Stimulated activated CD8-positive, alpha-beta memory T cell treated with anti-CD3 and anti-CD28 coated beads, Interleukin-7, amount 100 ng/mL, for 1 hour (primary cell): ENCODE measurements around the gene CTXND1.
A peak's percentile ranks its signal among the peaks of the same experiment; 100 is the strongest.

Experiments
- DNase-seq, 2 donors: peaks; one replicate each; pipeline ENCODE4 v3.0.0-alpha.2; 2020; ENCODE audit warnings: low read depth in 2 of 2

CTXND1 gene

GRCh38 chr15:80182611-80183261 lies 69.3 kb downstream of the CTXND1 start:
- no peak for DNase-seq

- no peak for DNase-seq
Observed at GRCh38 chr15:80180986-80181385, 71.0 kb downstream of the CTXND1 start.

GRCh38 chr15:80180468-80180867 lies 71.5 kb downstream of the CTXND1 start:
- DNase-seq = no peak

- DNase-seq = no peak
Observed at GRCh38 chr15:80179935-80180334, 72.1 kb downstream of the CTXND1 start.

- DNase-seq = no peak
Observed at GRCh38 chr15:80179025-80179759, 72.8 kb downstream of the CTXND1 start.

GRCh38 chr15:80177156-80177555 lies 74.9 kb downstream of the CTXND1 start:
- DNase-seq = no peak

GRCh38 chr15:80176443-80176842 lies 75.6 kb downstream of the CTXND1 start:
- DNase-seq = no peak

- no peak for DNase-seq
Observed at GRCh38 chr15:80175436-80175835, 76.6 kb downstream of the CTXND1 start.

- DNase-seq = no peak
Observed at GRCh38 chr15:80174017-80174746, 77.8 kb downstream of the CTXND1 start.

GRCh38 chr15:80173022-80173759 lies 78.8 kb downstream of the CTXND1 start:
- peak; percentile 42 for DNase-seq

GRCh38 chr15:80172401-80172800 lies 79.6 kb downstream of the CTXND1 start:
- no peak for DNase-seq

GRCh38 chr15:80171787-80172186 lies 80.2 kb downstream of the CTXND1 start:
- DNase-seq = no peak

GRCh38 chr15:80170596-80170995 lies 81.4 kb downstream of the CTXND1 start:
- DNase-seq = no peak

- DNase-seq = no peak
Observed at GRCh38 chr15:80169768-80170357, 82.2 kb downstream of the CTXND1 start.

GRCh38 chr15:80168421-80168820 lies 83.6 kb downstream of the CTXND1 start:
- DNase-seq = no peak

- DNase-seq = no peak
Observed at GRCh38 chr15:80167936-80168335, 84.1 kb downstream of the CTXND1 start.

GRCh38 chr15:80163897-80164296 lies 88.1 kb downstream of the CTXND1 start:
- DNase-seq = no peak

- DNase-seq = no peak
Observed at GRCh38 chr15:80163217-80163616, 88.8 kb downstream of the CTXND1 start.

GRCh38 chr15:80162059-80162554 lies 89.9 kb downstream of the CTXND1 start:
- no peak for DNase-seq

GRCh38 chr15:80161468-80162016 lies 90.5 kb downstream of the CTXND1 start:
- no peak for DNase-seq

- DNase-seq = no peak
Observed at GRCh38 chr15:80160570-80161156, 91.3 kb downstream of the CTXND1 start.
